ENCODE results near the gene UGT1A3. TPM values are rescaled to one million over a fixed set of nuclear protein-coding genes. Genes with fewer than 3 reads are reported as not detected.

UGT1A3 gene
- total and polyA plus RNA-seq, 4 donors, result 7.0 to 61.6 (median 18.2) TPM; not detected in 1

DNA sequence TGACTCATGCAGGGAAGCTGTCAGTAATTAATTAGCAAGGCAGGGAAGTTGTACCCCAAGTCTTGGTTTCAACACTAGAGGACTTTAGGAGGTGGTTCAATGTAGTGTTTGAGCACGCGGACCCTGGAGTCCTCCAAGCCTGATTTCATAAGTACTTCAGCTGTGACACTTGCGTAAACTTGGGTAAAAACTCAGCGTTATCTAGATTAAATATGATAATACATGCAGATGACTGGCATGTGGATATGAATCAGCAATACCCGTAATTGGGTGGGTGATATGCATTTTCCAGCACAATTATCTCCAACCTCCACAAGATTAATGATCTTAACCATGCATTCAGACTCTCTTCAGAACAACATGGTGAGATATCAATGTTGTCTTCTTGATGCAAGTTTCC is 41.9 kb upstream of the UGT1A3 start:
- 77% methylated on average over 5 of the region's 5 CpGs for WGBS
- TF ChIP-seq, protein P1, sequence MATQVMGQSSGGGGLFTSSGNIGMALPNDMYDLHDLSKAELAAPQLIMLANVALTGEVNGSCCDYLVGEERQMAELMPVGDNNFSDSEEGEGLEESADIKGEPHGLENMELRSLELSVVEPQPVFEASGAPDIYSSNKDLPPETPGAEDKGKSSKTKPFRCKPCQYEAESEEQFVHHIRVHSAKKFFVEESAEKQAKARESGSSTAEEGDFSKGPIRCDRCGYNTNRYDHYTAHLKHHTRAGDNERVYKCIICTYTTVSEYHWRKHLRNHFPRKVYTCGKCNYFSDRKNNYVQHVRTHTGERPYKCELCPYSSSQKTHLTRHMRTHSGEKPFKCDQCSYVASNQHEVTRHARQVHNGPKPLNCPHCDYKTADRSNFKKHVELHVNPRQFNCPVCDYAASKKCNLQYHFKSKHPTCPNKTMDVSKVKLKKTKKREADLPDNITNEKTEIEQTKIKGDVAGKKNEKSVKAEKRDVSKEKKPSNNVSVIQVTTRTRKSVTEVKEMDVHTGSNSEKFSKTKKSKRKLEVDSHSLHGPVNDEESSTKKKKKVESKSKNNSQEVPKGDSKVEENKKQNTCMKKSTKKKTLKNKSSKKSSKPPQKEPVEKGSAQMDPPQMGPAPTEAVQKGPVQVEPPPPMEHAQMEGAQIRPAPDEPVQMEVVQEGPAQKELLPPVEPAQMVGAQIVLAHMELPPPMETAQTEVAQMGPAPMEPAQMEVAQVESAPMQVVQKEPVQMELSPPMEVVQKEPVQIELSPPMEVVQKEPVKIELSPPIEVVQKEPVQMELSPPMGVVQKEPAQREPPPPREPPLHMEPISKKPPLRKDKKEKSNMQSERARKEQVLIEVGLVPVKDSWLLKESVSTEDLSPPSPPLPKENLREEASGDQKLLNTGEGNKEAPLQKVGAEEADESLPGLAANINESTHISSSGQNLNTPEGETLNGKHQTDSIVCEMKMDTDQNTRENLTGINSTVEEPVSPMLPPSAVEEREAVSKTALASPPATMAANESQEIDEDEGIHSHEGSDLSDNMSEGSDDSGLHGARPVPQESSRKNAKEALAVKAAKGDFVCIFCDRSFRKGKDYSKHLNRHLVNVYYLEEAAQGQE (IDR thresholded peaks at IDR 0.05), result no peak
- TF ChIP-seq, protein P2, sequence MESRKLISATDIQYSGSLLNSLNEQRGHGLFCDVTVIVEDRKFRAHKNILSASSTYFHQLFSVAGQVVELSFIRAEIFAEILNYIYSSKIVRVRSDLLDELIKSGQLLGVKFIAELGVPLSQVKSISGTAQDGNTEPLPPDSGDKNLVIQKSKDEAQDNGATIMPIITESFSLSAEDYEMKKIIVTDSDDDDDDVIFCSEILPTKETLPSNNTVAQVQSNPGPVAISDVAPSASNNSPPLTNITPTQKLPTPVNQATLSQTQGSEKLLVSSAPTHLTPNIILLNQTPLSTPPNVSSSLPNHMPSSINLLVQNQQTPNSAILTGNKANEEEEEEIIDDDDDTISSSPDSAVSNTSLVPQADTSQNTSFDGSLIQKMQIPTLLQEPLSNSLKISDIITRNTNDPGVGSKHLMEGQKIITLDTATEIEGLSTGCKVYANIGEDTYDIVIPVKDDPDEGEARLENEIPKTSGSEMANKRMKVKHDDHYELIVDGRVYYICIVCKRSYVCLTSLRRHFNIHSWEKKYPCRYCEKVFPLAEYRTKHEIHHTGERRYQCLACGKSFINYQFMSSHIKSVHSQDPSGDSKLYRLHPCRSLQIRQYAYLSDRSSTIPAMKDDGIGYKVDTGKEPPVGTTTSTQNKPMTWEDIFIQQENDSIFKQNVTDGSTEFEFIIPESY (IDR thresholded peaks at IDR 0.05), result no peak
- TF ChIP-seq, protein P3, sequence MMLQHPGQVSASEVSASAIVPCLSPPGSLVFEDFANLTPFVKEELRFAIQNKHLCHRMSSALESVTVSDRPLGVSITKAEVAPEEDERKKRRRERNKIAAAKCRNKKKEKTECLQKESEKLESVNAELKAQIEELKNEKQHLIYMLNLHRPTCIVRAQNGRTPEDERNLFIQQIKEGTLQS (IDR thresholded peaks at IDR 0.05), result no peak
- TF ChIP-seq JUND (IDR thresholded peaks at IDR 0.05) (no peak), EGR1 (IDR thresholded peaks at IDR 0.05; ENCODE audit: low read depth in 2 of 2) (no peak), TAF1 (conservative IDR thresholded peaks at IDR 0.05) (no peak), RXRA (IDR thresholded peaks at IDR 0.05) (no peak), NR2F2 (IDR thresholded peaks at IDR 0.05) (no peak), YY1 (IDR thresholded peaks at IDR 0.05) (no peak), HNF4G (IDR thresholded peaks at IDR 0.05) (no peak), GABPA (IDR thresholded peaks at IDR 0.05 in 1 of 2, conservative IDR thresholded peaks at IDR 0.05 in 1 of 2) (no peak)
- TF ChIP-seq, protein P4, sequence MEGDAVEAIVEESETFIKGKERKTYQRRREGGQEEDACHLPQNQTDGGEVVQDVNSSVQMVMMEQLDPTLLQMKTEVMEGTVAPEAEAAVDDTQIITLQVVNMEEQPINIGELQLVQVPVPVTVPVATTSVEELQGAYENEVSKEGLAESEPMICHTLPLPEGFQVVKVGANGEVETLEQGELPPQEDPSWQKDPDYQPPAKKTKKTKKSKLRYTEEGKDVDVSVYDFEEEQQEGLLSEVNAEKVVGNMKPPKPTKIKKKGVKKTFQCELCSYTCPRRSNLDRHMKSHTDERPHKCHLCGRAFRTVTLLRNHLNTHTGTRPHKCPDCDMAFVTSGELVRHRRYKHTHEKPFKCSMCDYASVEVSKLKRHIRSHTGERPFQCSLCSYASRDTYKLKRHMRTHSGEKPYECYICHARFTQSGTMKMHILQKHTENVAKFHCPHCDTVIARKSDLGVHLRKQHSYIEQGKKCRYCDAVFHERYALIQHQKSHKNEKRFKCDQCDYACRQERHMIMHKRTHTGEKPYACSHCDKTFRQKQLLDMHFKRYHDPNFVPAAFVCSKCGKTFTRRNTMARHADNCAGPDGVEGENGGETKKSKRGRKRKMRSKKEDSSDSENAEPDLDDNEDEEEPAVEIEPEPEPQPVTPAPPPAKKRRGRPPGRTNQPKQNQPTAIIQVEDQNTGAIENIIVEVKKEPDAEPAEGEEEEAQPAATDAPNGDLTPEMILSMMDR (IDR thresholded peaks at IDR 0.05; ENCODE audit: low read depth, low read length, missing input control), result no peak
- H3K9me3 ChIP-seq (ENCODE audit: control insufficient read depth in 4 of 4, low read length in 3 of 4), result no peaks in the 10 kb centered on the region

DNA sequence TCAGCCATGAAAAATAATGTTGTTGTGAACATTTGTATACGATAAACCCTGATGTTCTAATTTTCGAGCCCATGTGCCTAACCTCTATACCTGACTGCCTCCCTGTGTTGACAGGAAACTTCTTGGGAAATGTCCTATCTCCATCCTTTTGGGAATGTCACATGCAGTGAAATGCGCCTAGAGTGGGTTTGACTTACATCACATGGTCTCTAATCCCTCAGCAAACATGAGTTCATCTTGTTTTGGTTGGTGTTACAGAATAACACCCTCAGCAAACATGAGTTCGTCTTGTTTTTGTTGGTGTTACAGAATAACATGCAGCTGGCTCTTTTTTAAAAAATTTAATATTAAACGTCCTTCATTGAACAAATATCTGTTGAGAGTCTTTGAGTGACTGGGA is 40.5 kb upstream of the UGT1A3 start:
- TF ChIP-seq RXRA (IDR thresholded peaks at IDR 0.05) (no peak), RAD21 (IDR thresholded peaks at IDR 0.05) (no peak), SP1 (IDR thresholded peaks at IDR 0.05) (no peak), FOXA2 (IDR thresholded peaks at IDR 0.05) (no peak), HNF4A (conservative IDR thresholded peaks at IDR 0.05) (no peak)
- TF ChIP-seq, protein P3 (IDR thresholded peaks at IDR 0.05), result no peak
- H3K27me3 ChIP-seq (ENCODE audit: control insufficient read depth in 4 of 4, insufficient read depth in 4 of 4, low read length in 3 of 4), result no peaks in the 10 kb centered on the region
- no peak overlapping the region for H3K9ac ChIP-seq (ENCODE audit: low read depth in 1 of 2, low read length in 2 of 2)
- peaks cover 0 to 18% (median 13%) of the 10 kb centered on the region in 4 donors for H3K4me1 ChIP-seq (ENCODE audit: control insufficient read depth in 4 of 4, insufficient read depth in 4 of 4, low read length in 3 of 4)
- DNase-seq (ENCODE audit: low spot score), result no peak
- H3K9me3 ChIP-seq (ENCODE audit: control insufficient read depth in 4 of 4, low read length in 3 of 4), result no peaks in the 10 kb centered on the region
- H3K36me3 ChIP-seq (ENCODE audit: control insufficient read depth in 4 of 4, insufficient read depth in 3 of 4, low read depth in 1 of 4, low read length in 3 of 4), result no peaks in the 10 kb centered on the region
- 83% methylated on average over 5 of the region's 5 CpGs for WGBS
- H3K4me3 ChIP-seq (ENCODE audit: low read depth in 1 of 3, low read length in 3 of 3), result no peak overlapping the region
- H3K27ac ChIP-seq (ENCODE audit: low read depth in 1 of 2, low read length in 2 of 2), result no peak overlapping the region

More for the DNA sequence above, 41.9 kb upstream of the UGT1A3 start:
- H3K27ac ChIP-seq (ENCODE audit: low read depth in 1 of 2, low read length in 2 of 2), result no peak overlapping the region
- no peak overlapping the region for H3K4me3 ChIP-seq (ENCODE audit: low read depth in 1 of 3, low read length in 3 of 3)
- DNase-seq (ENCODE audit: low spot score), result no peak
- no peaks in the 10 kb centered on the region for H3K27me3 ChIP-seq (ENCODE audit: control insufficient read depth in 4 of 4, insufficient read depth in 4 of 4, low read length in 3 of 4)
- H3K4me1 ChIP-seq (ENCODE audit: control insufficient read depth in 4 of 4, insufficient read depth in 4 of 4, low read length in 3 of 4), result peaks cover under 1 to 5% (median 3%) of the 10 kb centered on the region in 4 donors
- no peaks in the 10 kb centered on the region for H3K36me3 ChIP-seq (ENCODE audit: control insufficient read depth in 4 of 4, insufficient read depth in 3 of 4, low read depth in 1 of 4, low read length in 3 of 4)
- H3K9ac ChIP-seq (ENCODE audit: low read depth in 1 of 2, low read length in 2 of 2), result no peak overlapping the region

All from liver (tissue), 9 donors.